Gastrocnemius medialis (tissue), 4 donors: ENCODE results near the gene PPFIA1. TPM values are rescaled to one million over a fixed set of nuclear protein-coding genes. Genes with fewer than 3 reads are reported as not detected.

Experiments
- ATAC-seq, 2 donors: fragments of 150-250 bp; one replicate each; pipeline ENCODE4 v1.9.1; 2016
- DNase-seq, 2 donors: peaks; one replicate each; pipeline ENCODE4 v3.0.0-alpha.2; 2019
- H3K27ac ChIP-seq, 4 donors: fragments of 200-600 bp; sonication (generic); 1 replicate in 1 of 4; 2 replicates in 3 of 4; pipeline ENCODE4 v1.5.1; 2016 to 2018; ENCODE audit warnings: mild to moderate bottlenecking in 2 of 4, moderate library complexity in 1 of 4
- H3K27me3 ChIP-seq, 3 donors: fragments of 200-600 bp; sonication (generic) in 2 of 3; 1 replicate in 1 of 3; 2 replicates in 2 of 3; pipeline versions ENCODE4 v1.5.1 to v1.6.0; 2016 to 2019; ENCODE audit warnings: mild to moderate bottlenecking in 1 of 3, moderate library complexity in 1 of 3
- H3K36me3 ChIP-seq, 2 donors: fragments of 200-600 bp; sonication (generic) in 1 of 2; one replicate each; pipeline ENCODE4 v1.5.1; 2017 to 2018
- H3K4me1 ChIP-seq, 2 donors: fragments of 200-600 bp; sonication (generic) in 1 of 2; one replicate each; pipeline ENCODE4 v1.5.1; 2016 to 2017; ENCODE audit warnings: mild to moderate bottlenecking in 2 of 2
- H3K4me3 ChIP-seq, 4 donors: fragments of 200-600 bp; sonication (generic) in 3 of 4; 1 replicate in 1 of 4; 2 replicates in 3 of 4; pipeline ENCODE4 v1.5.1; 2016 to 2019; ENCODE audit warnings: mild to moderate bottlenecking in 2 of 4
- H3K9me3 ChIP-seq, 3 donors: fragments of 200-600 bp; sonication (generic) in 2 of 3; 1 replicate in 1 of 3; 2 replicates in 2 of 3; pipeline ENCODE4 v1.5.1; 2016 to 2019
- POLR2A ChIP-seq, 2 donors: fragments of 450-650 bp; IDR thresholded peaks; one replicate each; pipeline ENCODE4 v1.6.1; 2017; ENCODE audit warnings: antibody characterized with exemption in 2 of 2, mild to moderate bottlenecking in 2 of 2, moderate library complexity in 2 of 2
- in situ Hi-C, 4 donors: fragments of 200-750 bp; cut with MboI; loops; one replicate each; pipeline versions ENCODE4 v1.15.0 to v1.8.0; 2017; ENCODE audit warnings: low sequenced_read_pairs in 4 of 4
- intact Hi-C: fragments of 100-400 bp; cut with DNase I; formaldehyde crosslinking; loops from one replicate; pipeline ENCODE4 v1.15.1; 2023; ENCODE audit warnings: low total_unique reads
- total RNA-seq, 4 donors: library from RNA; depleted of rRNA; stranded (reverse); fragments of >200 nt; gene quantifications; one replicate each; pipeline versions ENCODE4 v1.1.0 to v1.2.3, GENCODE V29; 2016
- TF ChIP-seq, protein P1 (sequence below), 5 experiments: fragments of 450-650 bp in 3 of 5; fragments of 200-600 bp in 2 of 5; sonication (generic) in 2 of 5; IDR thresholded peaks in 4 of 5; conservative IDR thresholded peaks in 1 of 5; 1 replicate in 4 of 5; 2 replicates in 1 of 5; pipeline ENCODE4 v1.5.1; 2016 to 2019; ENCODE audit warnings: antibody characterized with exemption in 5 of 5, mild to moderate bottlenecking in 3 of 5, moderate library complexity in 3 of 5

Gene PPFIA1
- total RNA-seq, 4 donors from 2014 or later, result 36.3 to 90.6 (median 46.0) TPM

DNA sequence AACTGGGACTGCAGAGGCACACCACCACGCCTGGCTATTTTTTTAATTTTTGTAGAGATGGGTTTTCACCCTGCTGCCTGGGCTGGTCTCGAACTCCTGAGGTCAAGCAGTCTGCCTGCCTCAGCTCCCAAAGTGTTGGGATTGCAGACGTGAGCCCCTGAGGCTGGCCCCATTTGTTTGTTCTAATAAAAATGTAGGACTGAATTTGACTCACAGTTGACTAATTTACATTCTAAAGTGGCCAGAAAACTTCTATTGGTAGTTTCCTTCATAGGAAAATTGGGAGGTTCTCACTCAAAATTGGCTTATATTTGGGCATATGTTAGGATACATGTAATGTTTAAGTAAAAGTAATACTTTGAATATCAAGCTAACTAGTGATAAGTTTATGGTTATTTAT is 35.0 kb downstream of the PPFIA1 start:
- in situ Hi-C loops (no loop called here), intact Hi-C loops (no loop called here)
- TF ChIP-seq POLR2A (IDR thresholded peaks at IDR 0.05), result no peak
- no peaks in the 10 kb centered on the region for H3K36me3 ChIP-seq
- no peak overlapping the region for H3K27ac ChIP-seq
- peaks cover 4 to 19% of the 10 kb centered on the region in 2 donors for H3K4me1 ChIP-seq
- ATAC-seq, result no peak
- no peak for DNase-seq
- no peaks in the 10 kb centered on the region for H3K9me3 ChIP-seq
- no peak overlapping the region for H3K4me3 ChIP-seq
- no peaks in the 10 kb centered on the region for H3K27me3 ChIP-seq

- H3K36me3 ChIP-seq, result no peaks in the 10 kb centered on the region
- in situ Hi-C loops (no loop called here), intact Hi-C loops (no loop called here)
- H3K27me3 ChIP-seq, result no peaks in the 10 kb centered on the region
- no peaks in the 10 kb centered on the region for H3K9me3 ChIP-seq
- TF ChIP-seq, protein P1, sequence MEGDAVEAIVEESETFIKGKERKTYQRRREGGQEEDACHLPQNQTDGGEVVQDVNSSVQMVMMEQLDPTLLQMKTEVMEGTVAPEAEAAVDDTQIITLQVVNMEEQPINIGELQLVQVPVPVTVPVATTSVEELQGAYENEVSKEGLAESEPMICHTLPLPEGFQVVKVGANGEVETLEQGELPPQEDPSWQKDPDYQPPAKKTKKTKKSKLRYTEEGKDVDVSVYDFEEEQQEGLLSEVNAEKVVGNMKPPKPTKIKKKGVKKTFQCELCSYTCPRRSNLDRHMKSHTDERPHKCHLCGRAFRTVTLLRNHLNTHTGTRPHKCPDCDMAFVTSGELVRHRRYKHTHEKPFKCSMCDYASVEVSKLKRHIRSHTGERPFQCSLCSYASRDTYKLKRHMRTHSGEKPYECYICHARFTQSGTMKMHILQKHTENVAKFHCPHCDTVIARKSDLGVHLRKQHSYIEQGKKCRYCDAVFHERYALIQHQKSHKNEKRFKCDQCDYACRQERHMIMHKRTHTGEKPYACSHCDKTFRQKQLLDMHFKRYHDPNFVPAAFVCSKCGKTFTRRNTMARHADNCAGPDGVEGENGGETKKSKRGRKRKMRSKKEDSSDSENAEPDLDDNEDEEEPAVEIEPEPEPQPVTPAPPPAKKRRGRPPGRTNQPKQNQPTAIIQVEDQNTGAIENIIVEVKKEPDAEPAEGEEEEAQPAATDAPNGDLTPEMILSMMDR (IDR thresholded peaks at IDR 0.05 in 4 of 5, conservative IDR thresholded peaks at IDR 0.05 in 1 of 5), result no peak
- no peak for TF ChIP-seq POLR2A (IDR thresholded peaks at IDR 0.05)
- H3K27ac ChIP-seq, result no peak overlapping the region
- ATAC-seq (no peak), DNase-seq (no peak)
- no peak overlapping the region for H3K4me3 ChIP-seq
- H3K4me1 ChIP-seq, result peaks cover 4 to 16% of the 10 kb centered on the region in 2 donors
Observed at GRCh38 chr11:70306586-70307033, 36.1 kb downstream of the PPFIA1 start.

- in situ Hi-C loops, result no loop called here
- H3K4me3 ChIP-seq, result no peak overlapping the region
- TF ChIP-seq POLR2A (IDR thresholded peaks at IDR 0.05), result no peak
- TF ChIP-seq, protein P1 (IDR thresholded peaks at IDR 0.05 in 4 of 5, conservative IDR thresholded peaks at IDR 0.05 in 1 of 5), result no peak
- H3K27ac ChIP-seq, result no peak overlapping the region
- H3K4me1 ChIP-seq, result peaks cover 4 to 11% of the 10 kb centered on the region in 2 donors
- H3K9me3 ChIP-seq, result no peaks in the 10 kb centered on the region
- intact Hi-C loops, result no loop called here
- no peaks in the 10 kb centered on the region for H3K27me3 ChIP-seq
- no peak for DNase-seq
- H3K36me3 ChIP-seq, result no peaks in the 10 kb centered on the region
- no peak for ATAC-seq
Observed at GRCh38 chr11:70307176-70307575, 36.7 kb downstream of the PPFIA1 start.

DNA sequence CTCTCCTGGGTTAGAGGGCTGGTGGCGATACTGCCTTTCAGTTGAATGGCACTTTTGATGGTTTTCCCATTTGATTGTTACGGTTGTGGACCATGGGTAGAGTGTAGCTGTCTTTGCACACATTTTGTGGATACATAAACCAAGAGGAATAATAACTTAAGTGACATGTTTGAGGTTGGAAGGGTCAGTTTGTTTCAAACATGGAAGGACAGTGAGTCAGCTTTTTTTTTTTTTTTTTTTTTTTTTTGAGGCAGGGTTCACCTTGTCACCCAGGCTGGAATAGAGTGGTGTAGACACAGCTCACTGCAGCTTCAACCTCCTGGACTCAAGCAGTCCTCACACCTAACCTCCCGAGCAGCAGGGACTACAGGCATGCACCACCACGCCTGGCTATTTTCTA is 41.1 kb downstream of the PPFIA1 start:
- no peak overlapping the region for H3K27ac ChIP-seq
- no peak for ATAC-seq
- H3K36me3 ChIP-seq, result no peaks in the 10 kb centered on the region
- H3K9me3 ChIP-seq, result no peaks in the 10 kb centered on the region
- DNase-seq, result no peak
- no peak overlapping the region for H3K4me3 ChIP-seq
- intact Hi-C loops (no loop called here), in situ Hi-C loops (no loop called here)
- TF ChIP-seq, protein P1 (IDR thresholded peaks at IDR 0.05 in 4 of 5, conservative IDR thresholded peaks at IDR 0.05 in 1 of 5), result no peak
- no peak for TF ChIP-seq POLR2A (IDR thresholded peaks at IDR 0.05)
- no peaks in the 10 kb centered on the region for H3K4me1 ChIP-seq
- H3K27me3 ChIP-seq, result no peaks in the 10 kb centered on the region

GRCh38 chr11:70312401-70313357 is 42.2 kb downstream of the PPFIA1 start:
- TF ChIP-seq POLR2A (IDR thresholded peaks at IDR 0.05), result no peak
- TF ChIP-seq, protein P1 (IDR thresholded peaks at IDR 0.05 in 4 of 5, conservative IDR thresholded peaks at IDR 0.05 in 1 of 5), result no peak
- Histone ChIP-seq H3K36me3 (no peaks in the 10 kb centered on the region), H3K9me3 (no peaks in the 10 kb centered on the region), H3K27me3 (no peaks in the 10 kb centered on the region), H3K4me3 (no peak overlapping the region), H3K4me1 (no peaks in the 10 kb centered on the region), H3K27ac (no peak overlapping the region)
- intact Hi-C loops, result no loop called here
- DNase-seq (no peak), ATAC-seq (no peak)
- in situ Hi-C loops, result no loop called here
